Measurements from ENCODE around the gene POU3F2. TPM values are rescaled to one million over a fixed set of nuclear protein-coding genes. Genes with fewer than 3 reads are reported as not detected.
A peak's percentile ranks its signal among the peaks of the same experiment; 100 is the strongest.

Gene POU3F2
- total RNA-seq, 4 donors from 2014 or later: not detected

GRCh38 chr6:98844244-98845210 lies 10.2 kb downstream of the POU3F2 start:
- TF ChIP-seq POLR2A (IDR thresholded peaks at IDR 0.05) (no peak), CTCF (IDR thresholded peaks at IDR 0.05) (no peak)
- intact Hi-C loops (cut with DNase I; ENCODE audit: low total_unique reads): loop anchor here (10.0 kb wide), 1 partner anchor 1350 kb away; no protein-coding TSS in a partner anchor
- WGBS, 2 donors: 8 to 13% methylated on average over 50 to 51 of the region's 51 CpGs
- DNase-seq (ENCODE audit: low spot score in 2 of 2): no peak
- H3K4me3 ChIP-seq (ENCODE audit: low read depth, poor library complexity, severe bottlenecking): no peak overlapping the region

- intact Hi-C loops (cut with DNase I; ENCODE audit: low total_unique reads): loop anchor here (10.0 kb wide), 1 partner anchor 1351 kb away; no protein-coding TSS in a partner anchor
- TF ChIP-seq CTCF (IDR thresholded peaks at IDR 0.05) (no peak), POLR2A (IDR thresholded peaks at IDR 0.05) (no peak)
- 1 to 2% methylated on average over 25 to 34 of the region's 50 CpGs for WGBS, 2 donors
- peak; percentile 51 to 95 for DNase-seq (ENCODE audit: low spot score in 2 of 2)
- no peak overlapping the region for H3K4me3 ChIP-seq (ENCODE audit: low read depth, poor library complexity, severe bottlenecking)
Observed at GRCh38 chr6:98845211-98846020, 11.0 kb downstream of the POU3F2 start.

GRCh38 chr6:98846021-98846380 lies 11.6 kb downstream of the POU3F2 start:
- WGBS, 2 donors: 51 to 54% methylated on average over 3 of the region's 3 CpGs
- no peak for DNase-seq (ENCODE audit: low spot score in 2 of 2)
- intact Hi-C loops (cut with DNase I; ENCODE audit: low total_unique reads): loop anchor here (10.0 kb wide), 1 partner anchor 1351 kb away; no protein-coding TSS in a partner anchor
- TF ChIP-seq CTCF (IDR thresholded peaks at IDR 0.05) (no peak), POLR2A (IDR thresholded peaks at IDR 0.05) (no peak)
- no peak overlapping the region for H3K4me3 ChIP-seq (ENCODE audit: low read depth, poor library complexity, severe bottlenecking)

- intact Hi-C loops (cut with DNase I; ENCODE audit: low total_unique reads): loop anchor here (10.0 kb wide), 1 partner anchor 1353 kb away; no protein-coding TSS in a partner anchor
- WGBS, 2 donors: 25% methylated on average over 10 to 11 of the region's 11 CpGs
- no peak overlapping the region for H3K4me3 ChIP-seq (ENCODE audit: low read depth, poor library complexity, severe bottlenecking)
- DNase-seq (ENCODE audit: low spot score in 2 of 2): no peak
- TF ChIP-seq CTCF (IDR thresholded peaks at IDR 0.05) (no peak), POLR2A (IDR thresholded peaks at IDR 0.05) (no peak)
Observed at GRCh38 chr6:98847416-98847778, 13.0 kb downstream of the POU3F2 start.

GRCh38 chr6:98847779-98848538 lies 13.6 kb downstream of the POU3F2 start:
- peak in 1 of 2 donors; percentile 82 for DNase-seq (ENCODE audit: low spot score in 2 of 2)
- WGBS, 2 donors: 2 to 7% methylated on average over 9 to 10 of the region's 51 CpGs
- H3K4me3 ChIP-seq (ENCODE audit: low read depth, poor library complexity, severe bottlenecking): no peak overlapping the region
- intact Hi-C loops (cut with DNase I; ENCODE audit: low total_unique reads): loop anchor here (10.0 kb wide), 1 partner anchor 1353 kb away; no protein-coding TSS in a partner anchor
- no peak for TF ChIP-seq CTCF (IDR thresholded peaks at IDR 0.05)
- no peak for TF ChIP-seq POLR2A (IDR thresholded peaks at IDR 0.05)
